ENCODE results near the gene GRIA3. TPM values are rescaled to one million over a fixed set of nuclear protein-coding genes. Genes with fewer than 3 reads are reported as not detected.

GRIA3 gene
- total RNA-seq, 1 donor from 2014 or later, result 4.6 TPM

GRCh38 chrX:123186801-123187200 is 2.7 kb downstream of the GRIA3 start:
- Histone ChIP-seq H3K36me3 (no peaks in the 10 kb centered on the region), H3F3A (ENCODE audit: low read depth) (no peaks in the 10 kb centered on the region), H3K9me3 (ENCODE audit: low read depth) (no peaks in the 10 kb centered on the region), H3K9ac (no peak overlapping the region), H3K27ac (no peak overlapping the region), H3K4me1 (peaks cover 16% of the 10 kb centered on the region), H4K20me1 (ENCODE audit: low read depth) (peaks cover 8% of the 10 kb centered on the region), H2AFZ (replicated peaks) (no peak overlapping the region), H3K4me3 (no peak overlapping the region), H3K4me2 (no peak overlapping the region), H3K27me3 (peaks cover 31% of the 10 kb centered on the region), H3K79me2 (ENCODE audit: low read depth) (no peaks in the 10 kb centered on the region)
- peaks cover 28% of the 10 kb centered on the region for H3K4me1 Mint-ChIP-seq
- no peak overlapping the region for H3K27ac Mint-ChIP-seq
- no peak for DNase-seq (ENCODE audit: low spot score)
- H3K27me3 Mint-ChIP-seq (ENCODE audit: insufficient read depth, low read depth), result peaks cover 13% of the 10 kb centered on the region
- no peaks in the 10 kb centered on the region for H3K9me3 Mint-ChIP-seq
- peaks cover 3% of the 10 kb centered on the region for H3K36me3 Mint-ChIP-seq
- no peak overlapping the region for H3K4me3 Mint-ChIP-seq
- TF ChIP-seq CTCF (IDR thresholded peaks at IDR 0.05) (no peak), EZH2 (IDR thresholded peaks at IDR 0.05) (no peak), EZH2phosphoT487 (IDR thresholded peaks at IDR 0.05) (no peak)

GRCh38 chrX:123188081-123188480 is 4.0 kb downstream of the GRIA3 start:
- peaks cover 3% of the 10 kb centered on the region for H3K36me3 Mint-ChIP-seq
- H3K9me3 Mint-ChIP-seq, result no peaks in the 10 kb centered on the region
- Histone ChIP-seq H3F3A (ENCODE audit: low read depth) (no peaks in the 10 kb centered on the region), H3K36me3 (no peaks in the 10 kb centered on the region), H3K4me3 (no peak overlapping the region), H3K4me2 (no peak overlapping the region), H3K4me1 (peaks cover 16% of the 10 kb centered on the region), H3K27me3 (peaks cover 29% of the 10 kb centered on the region), H2AFZ (replicated peaks) (no peak overlapping the region), H3K9ac (no peak overlapping the region), H3K27ac (no peak overlapping the region), H3K79me2 (ENCODE audit: low read depth) (no peaks in the 10 kb centered on the region), H4K20me1 (ENCODE audit: low read depth) (peaks cover 8% of the 10 kb centered on the region), H3K9me3 (ENCODE audit: low read depth) (no peaks in the 10 kb centered on the region)
- peaks cover 13% of the 10 kb centered on the region for H3K27me3 Mint-ChIP-seq (ENCODE audit: insufficient read depth, low read depth)
- H3K4me1 Mint-ChIP-seq, result peaks cover 22% of the 10 kb centered on the region
- no peak for DNase-seq (ENCODE audit: low spot score)
- no peak overlapping the region for H3K27ac Mint-ChIP-seq
- no peak overlapping the region for H3K4me3 Mint-ChIP-seq
- TF ChIP-seq EZH2phosphoT487 (IDR thresholded peaks at IDR 0.05) (no peak), EZH2 (IDR thresholded peaks at IDR 0.05) (no peak)

- H3K36me3 ChIP-seq, result no peaks in the 10 kb centered on the region
- H3K9me3 ChIP-seq (ENCODE audit: low read depth), result no peaks in the 10 kb centered on the region
- H3K4me3 ChIP-seq, result no peak overlapping the region
- no peak overlapping the region for H3K27ac Mint-ChIP-seq
- H4K20me1 ChIP-seq (ENCODE audit: low read depth), result peaks cover 8% of the 10 kb centered on the region
- no peak overlapping the region for H2AFZ ChIP-seq (replicated peaks)
- no peak overlapping the region for H3K27ac ChIP-seq
- H3K9ac ChIP-seq, result no peak overlapping the region
- H3K9me3 Mint-ChIP-seq, result no peaks in the 10 kb centered on the region
- DNase-seq (ENCODE audit: low spot score), result no peak
- H3K4me1 Mint-ChIP-seq, result peaks cover 20% of the 10 kb centered on the region
- H3K27me3 Mint-ChIP-seq (ENCODE audit: insufficient read depth, low read depth), result peaks cover 8% of the 10 kb centered on the region
- H3K4me1 ChIP-seq, result peaks cover 16% of the 10 kb centered on the region
- no peaks in the 10 kb centered on the region for H3F3A ChIP-seq (ENCODE audit: low read depth)
- H3K36me3 Mint-ChIP-seq, result peaks cover 3% of the 10 kb centered on the region
- TF ChIP-seq EZH2 (IDR thresholded peaks at IDR 0.05) (no peak), CTCF (IDR thresholded peaks at IDR 0.05) (no peak), EZH2phosphoT487 (IDR thresholded peaks at IDR 0.05) (no peak)
- H3K79me2 ChIP-seq (ENCODE audit: low read depth), result no peaks in the 10 kb centered on the region
- no peak overlapping the region for H3K4me2 ChIP-seq
- H3K4me3 Mint-ChIP-seq, result no peak overlapping the region
- H3K27me3 ChIP-seq, result peaks cover 29% of the 10 kb centered on the region
Observed at GRCh38 chrX:123189338-123189737, 5.3 kb downstream of the GRIA3 start.

- Histone ChIP-seq H2AFZ (replicated peaks) (no peak overlapping the region), H3K4me3 (no peak overlapping the region), H3K9me3 (ENCODE audit: low read depth) (no peaks in the 10 kb centered on the region), H3F3A (ENCODE audit: low read depth) (no peaks in the 10 kb centered on the region), H3K79me2 (ENCODE audit: low read depth) (no peaks in the 10 kb centered on the region), H3K4me1 (peaks cover 16% of the 10 kb centered on the region), H3K27me3 (peaks cover 29% of the 10 kb centered on the region), H3K4me2 (peak overlapping the region; percentile 31), H4K20me1 (ENCODE audit: low read depth) (peaks cover 8% of the 10 kb centered on the region), H3K9ac (no peak overlapping the region), H3K36me3 (no peaks in the 10 kb centered on the region), H3K27ac (no peak overlapping the region)
- peak; percentile 47 for DNase-seq (ENCODE audit: low spot score)
- peaks cover 3% of the 10 kb centered on the region for H3K36me3 Mint-ChIP-seq
- TF ChIP-seq EZH2 (IDR thresholded peaks at IDR 0.05) (no peak), CTCF (IDR thresholded peaks at IDR 0.05) (no peak), EZH2phosphoT487 (IDR thresholded peaks at IDR 0.05) (no peak)
- H3K4me3 Mint-ChIP-seq, result no peak overlapping the region
- peaks cover 8% of the 10 kb centered on the region for H3K27me3 Mint-ChIP-seq (ENCODE audit: insufficient read depth, low read depth)
- H3K27ac Mint-ChIP-seq, result no peak overlapping the region
- H3K4me1 Mint-ChIP-seq, result peaks cover 20% of the 10 kb centered on the region
- H3K9me3 Mint-ChIP-seq, result no peaks in the 10 kb centered on the region
Observed at GRCh38 chrX:123190096-123190495, 6.0 kb downstream of the GRIA3 start.

Data from neural progenitor cell (in vitro differentiated cells).